Dendritic cell treated with granulocyte-macrophage colony-stimulating factor and Interleukin-4, amounts not matched to agents 40 ng/mL and 50 ng/mL, for 4 days (primary cell): ENCODE measurements around the gene CNTN5.

Experiments
- H3K27ac Mint-ChIP-seq: one replicate; pipeline ENCODE4 v1.8.0; 2022; ENCODE audit warnings: mild to moderate bottlenecking, mixed read lengths
- H3K27me3 Mint-ChIP-seq: one replicate; pipeline ENCODE4 v1.8.0; 2022; ENCODE audit warnings: mild to moderate bottlenecking, mixed read lengths
- H3K36me3 Mint-ChIP-seq: one replicate; pipeline ENCODE4 v1.8.0; 2022; ENCODE audit warnings: low read depth, mixed read lengths
- H3K4me1 Mint-ChIP-seq: one replicate; pipeline ENCODE4 v1.8.0; 2022; ENCODE audit warnings: low read depth, mixed read lengths
- H3K4me3 Mint-ChIP-seq: one replicate; pipeline ENCODE4 v1.8.0; 2022; ENCODE audit warnings: mild to moderate bottlenecking, moderate library complexity, mixed read lengths
- H3K9me3 Mint-ChIP-seq: one replicate; pipeline ENCODE4 v1.8.0; 2022; ENCODE audit warnings: mixed read lengths
- intact Hi-C: fragments of 100-400 bp; cut with micrococcal nuclease; formaldehyde crosslinking; loops from one replicate; pipeline ENCODE4 v1.15.0; 2022

The CNTN5 gene

DNA sequence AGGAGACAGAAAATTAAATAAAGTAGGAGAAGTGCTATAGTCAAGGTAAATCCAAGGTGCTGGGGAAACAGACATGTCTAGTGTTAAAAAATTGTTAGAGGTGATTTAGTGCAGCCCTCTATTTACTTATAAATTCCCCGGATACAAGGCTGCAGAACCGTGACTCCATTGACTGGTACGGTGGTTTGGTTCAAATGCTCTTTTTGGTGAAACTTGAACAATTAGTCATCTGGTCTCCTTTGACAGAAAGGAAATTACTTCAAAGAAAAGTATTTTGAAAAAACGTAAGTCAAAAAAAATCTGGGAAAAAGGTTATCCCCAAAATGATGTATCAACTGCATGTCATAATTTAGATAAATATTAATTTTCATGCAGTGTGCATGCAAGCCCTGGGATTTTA is 399.2 kb downstream of the CNTN5 start:
- no peaks in the 10 kb centered on the region for H3K36me3 Mint-ChIP-seq
- no peak overlapping the region for H3K27ac Mint-ChIP-seq
- H3K4me3 Mint-ChIP-seq = no peak overlapping the region
- H3K4me1 Mint-ChIP-seq = no peaks in the 10 kb centered on the region
- H3K9me3 Mint-ChIP-seq = peaks cover 17% of the 10 kb centered on the region
- no peaks in the 10 kb centered on the region for H3K27me3 Mint-ChIP-seq
- intact Hi-C loops = no loop called here

DNA sequence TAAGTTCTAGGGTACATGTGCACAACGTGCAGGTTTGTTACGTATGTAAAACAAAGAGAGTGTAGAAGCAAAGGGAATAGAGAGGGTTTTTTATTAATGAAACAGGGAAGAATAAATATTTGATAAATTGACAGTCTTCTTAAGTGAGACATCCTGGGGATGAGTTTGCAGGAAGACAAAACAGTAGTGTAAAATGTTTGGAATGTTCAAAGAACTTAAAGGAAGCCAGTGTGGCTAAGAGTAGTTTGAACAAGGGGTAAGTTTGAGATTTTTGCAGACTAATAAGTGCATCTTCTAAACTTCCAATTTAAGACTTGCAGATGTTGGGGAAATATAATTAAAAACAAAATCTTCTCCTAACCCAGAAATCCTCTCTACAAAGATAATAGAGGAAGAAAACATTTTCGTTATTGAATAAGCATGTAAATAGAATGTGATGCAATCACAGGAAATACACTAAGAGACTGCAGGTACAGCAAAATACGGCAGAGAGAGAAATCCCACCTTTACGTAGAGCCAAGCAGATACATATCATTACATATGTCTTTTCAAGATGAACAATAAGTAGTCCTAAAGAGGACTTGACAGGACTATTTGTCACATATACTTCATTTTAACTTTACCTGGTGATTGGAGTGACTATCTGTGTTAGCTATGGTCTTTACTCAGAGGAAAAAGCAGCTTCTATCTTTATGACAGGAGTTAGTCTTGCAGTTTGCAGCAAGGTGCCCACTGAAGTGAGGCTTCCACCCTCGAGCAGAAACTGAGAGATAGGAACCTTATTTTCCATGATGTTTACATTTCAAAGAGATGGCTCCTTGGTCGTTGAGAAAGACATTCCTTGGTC is 402.1 kb downstream of the CNTN5 start:
- no peak overlapping the region for H3K27ac Mint-ChIP-seq
- no peak overlapping the region for H3K4me3 Mint-ChIP-seq
- H3K27me3 Mint-ChIP-seq = no peaks in the 10 kb centered on the region
- H3K36me3 Mint-ChIP-seq = no peaks in the 10 kb centered on the region
- H3K9me3 Mint-ChIP-seq = peaks cover 19% of the 10 kb centered on the region
- intact Hi-C loops = no loop called here
- no peaks in the 10 kb centered on the region for H3K4me1 Mint-ChIP-seq

DNA sequence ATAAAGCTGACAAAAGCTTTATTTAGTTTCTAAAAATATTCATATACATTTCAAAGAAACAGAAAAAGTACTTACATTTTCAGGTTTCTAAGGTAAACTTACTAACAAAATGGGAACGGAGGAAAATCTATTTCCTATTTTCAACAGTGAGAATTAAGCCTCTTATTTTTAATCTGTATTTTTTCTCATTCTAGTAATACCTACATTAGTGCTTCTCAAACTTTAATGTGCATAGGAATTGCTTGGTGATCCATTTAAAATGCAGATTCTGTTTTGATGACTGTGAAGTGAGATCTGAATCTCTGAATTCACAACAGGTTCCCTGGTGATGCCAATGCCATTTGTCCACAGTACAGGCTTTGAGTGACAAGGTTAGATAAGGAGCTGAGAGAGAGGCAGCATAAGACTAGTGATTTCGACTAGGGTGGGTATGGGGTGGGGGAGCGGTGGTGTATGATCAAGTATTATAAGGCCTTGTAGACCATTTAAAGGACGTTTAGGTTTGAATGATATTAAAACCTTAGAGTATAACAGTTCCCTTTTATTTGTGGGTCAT is 402.8 kb downstream of the CNTN5 start:
- Mint-ChIP-seq H3K4me3 (no peak overlapping the region), H3K27ac (no peak overlapping the region), H3K9me3 (peaks cover 19% of the 10 kb centered on the region), H3K4me1 (no peaks in the 10 kb centered on the region), H3K27me3 (no peaks in the 10 kb centered on the region), H3K36me3 (no peaks in the 10 kb centered on the region)
- intact Hi-C loops = no loop called here

DNA sequence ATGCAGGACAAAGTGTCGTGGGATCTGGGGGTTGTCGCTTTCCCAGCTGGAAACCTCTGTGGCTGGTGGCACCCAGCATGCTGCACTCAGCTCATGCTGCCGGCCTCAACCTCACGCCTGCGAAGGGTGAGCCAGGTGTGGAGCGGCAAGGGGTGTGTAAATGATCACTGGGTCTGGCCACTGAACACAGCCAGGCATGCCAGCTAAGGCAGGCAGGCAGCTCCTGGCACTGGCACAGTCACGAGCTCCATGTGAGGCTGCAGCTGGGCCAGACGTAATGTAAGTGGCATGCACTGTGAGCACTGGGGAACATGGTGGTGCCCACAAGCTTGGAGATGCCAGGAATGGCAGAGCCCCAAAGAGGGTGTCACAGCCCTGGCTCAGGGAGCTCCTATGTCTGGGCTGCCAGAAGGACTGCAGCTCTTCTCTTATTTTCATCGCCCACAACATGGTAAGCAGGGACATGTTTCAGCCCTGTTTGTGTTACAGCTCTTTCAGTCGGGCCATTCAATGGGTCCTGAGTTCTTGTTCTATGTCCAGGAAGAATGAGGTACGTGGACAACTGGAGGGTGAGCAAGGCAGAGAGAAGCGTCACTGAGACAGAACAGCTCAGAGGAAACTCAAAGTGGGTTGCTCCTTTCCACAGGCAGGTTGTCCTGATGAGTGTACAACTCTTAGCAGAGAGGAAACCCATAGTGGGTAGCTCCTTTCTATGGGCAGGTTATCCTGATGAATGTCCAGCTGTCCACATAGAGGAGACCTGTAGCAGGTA is 403.8 kb downstream of the CNTN5 start:
- no peaks in the 10 kb centered on the region for H3K27me3 Mint-ChIP-seq
- intact Hi-C loops = no loop called here
- H3K4me3 Mint-ChIP-seq = no peak overlapping the region
- H3K36me3 Mint-ChIP-seq = no peaks in the 10 kb centered on the region
- H3K4me1 Mint-ChIP-seq = no peaks in the 10 kb centered on the region
- H3K27ac Mint-ChIP-seq = no peak overlapping the region
- H3K9me3 Mint-ChIP-seq = peaks cover 19% of the 10 kb centered on the region

DNA sequence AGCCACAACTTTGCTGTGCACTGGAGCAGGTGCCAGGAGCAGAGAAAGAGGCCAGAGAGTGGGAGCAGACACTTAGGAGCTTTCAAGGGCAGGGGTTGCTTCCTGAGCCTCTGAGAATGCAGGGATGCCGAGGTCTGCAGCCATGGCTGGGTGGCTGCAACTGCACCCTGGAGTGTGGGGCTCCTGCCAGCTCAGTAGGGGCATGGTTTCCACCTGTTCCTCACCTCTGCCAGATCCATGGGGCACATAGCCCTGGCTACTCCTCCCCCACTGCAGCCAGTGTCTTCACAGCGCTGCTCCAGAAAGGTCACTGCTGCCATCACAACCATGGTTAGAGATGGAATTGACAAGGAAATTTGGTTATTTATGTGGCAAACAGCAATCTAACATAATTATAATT is 404.8 kb downstream of the CNTN5 start:
- H3K36me3 Mint-ChIP-seq = no peaks in the 10 kb centered on the region
- H3K27ac Mint-ChIP-seq = no peak overlapping the region
- H3K27me3 Mint-ChIP-seq = no peaks in the 10 kb centered on the region
- H3K4me3 Mint-ChIP-seq = no peak overlapping the region
- H3K9me3 Mint-ChIP-seq = peaks cover 19% of the 10 kb centered on the region
- no peaks in the 10 kb centered on the region for H3K4me1 Mint-ChIP-seq
- intact Hi-C loops = no loop called here

DNA sequence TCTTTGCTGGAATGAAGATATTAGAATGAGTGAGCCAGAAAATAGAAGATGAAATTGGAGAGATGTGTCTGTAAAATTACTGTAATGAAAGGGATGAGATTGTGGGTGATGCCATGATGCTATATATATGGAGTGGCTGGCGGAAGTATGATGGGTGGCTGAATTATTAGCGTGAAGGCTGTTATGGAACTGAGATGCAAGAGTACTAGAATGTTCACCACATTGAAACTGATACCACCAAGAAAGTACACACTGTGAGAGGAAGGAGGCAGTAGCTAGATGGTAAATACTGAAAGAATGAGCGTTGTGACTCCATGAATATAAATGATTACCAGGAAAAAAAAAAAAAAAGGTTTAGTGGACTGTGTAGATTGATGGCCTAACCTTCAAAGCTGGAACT is 411.9 kb downstream of the CNTN5 start:
- Mint-ChIP-seq H3K27ac (no peak overlapping the region), H3K4me3 (no peak overlapping the region), H3K27me3 (no peaks in the 10 kb centered on the region), H3K9me3 (peaks cover 6% of the 10 kb centered on the region), H3K4me1 (no peaks in the 10 kb centered on the region), H3K36me3 (no peaks in the 10 kb centered on the region)
- intact Hi-C loops = no loop called here

DNA sequence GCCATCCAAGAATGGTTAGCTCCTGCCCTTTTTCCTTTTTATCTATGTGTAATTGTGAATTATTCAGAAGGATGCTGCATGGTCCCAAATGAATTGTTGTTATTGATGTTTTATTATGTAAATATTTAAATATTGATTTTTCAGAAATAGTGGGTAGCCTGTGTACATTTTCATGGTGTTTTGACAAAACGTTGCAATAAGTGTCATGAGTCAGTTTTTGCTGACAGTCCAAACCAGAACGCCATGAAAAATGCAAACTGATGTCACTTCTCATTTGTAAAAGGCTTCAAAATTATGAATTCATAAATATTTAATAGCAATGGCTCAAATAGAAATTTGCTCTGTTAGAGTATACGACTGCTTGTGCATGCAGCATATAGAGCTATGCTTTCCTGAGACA is 422.5 kb downstream of the CNTN5 start:
- Mint-ChIP-seq H3K4me3 (no peak overlapping the region), H3K9me3 (no peaks in the 10 kb centered on the region), H3K27ac (no peak overlapping the region), H3K4me1 (no peaks in the 10 kb centered on the region), H3K27me3 (no peaks in the 10 kb centered on the region), H3K36me3 (no peaks in the 10 kb centered on the region)
- intact Hi-C loops = no loop called here

DNA sequence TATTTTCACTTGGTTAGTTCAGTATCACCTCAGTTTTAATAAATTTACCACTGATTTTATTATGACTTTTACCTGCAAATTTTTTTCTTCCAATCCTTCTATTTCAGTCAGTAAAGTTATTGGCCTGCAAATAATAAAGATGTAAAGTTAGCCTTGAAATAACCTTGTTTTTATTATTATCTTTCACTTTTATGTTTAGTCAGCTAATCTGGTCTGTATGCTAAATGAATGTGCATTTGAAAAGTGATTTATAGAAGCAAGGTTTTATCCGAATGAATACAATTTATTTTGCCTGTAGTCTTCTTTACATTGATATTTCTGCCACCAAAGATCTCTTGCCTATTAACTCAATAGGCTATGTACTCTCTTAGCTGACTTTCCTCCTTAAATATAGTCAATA is 425.7 kb downstream of the CNTN5 start:
- H3K27ac Mint-ChIP-seq = no peak overlapping the region
- H3K4me1 Mint-ChIP-seq = no peaks in the 10 kb centered on the region
- intact Hi-C loops = no loop called here

DNA sequence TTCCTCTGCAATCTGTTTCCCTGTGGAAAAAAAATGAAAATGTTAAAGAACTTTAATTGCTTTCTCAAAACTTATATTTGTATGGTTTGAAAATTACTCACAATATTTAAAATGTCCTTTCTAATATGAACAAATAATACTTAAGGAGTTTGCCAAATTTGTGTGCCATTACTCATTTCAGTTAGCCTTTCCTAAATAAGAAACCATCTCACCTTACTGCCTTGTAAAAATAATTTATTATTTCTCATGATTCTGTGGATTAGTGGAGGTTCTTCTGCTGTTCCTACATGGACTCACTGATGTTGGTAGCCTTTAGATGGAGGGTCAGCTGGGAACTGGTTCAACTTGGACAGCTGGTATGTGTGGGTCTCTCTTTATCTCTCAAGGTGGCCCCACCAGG is 428.6 kb downstream of the CNTN5 start:
- no peaks in the 10 kb centered on the region for H3K4me1 Mint-ChIP-seq
- no peak overlapping the region for H3K4me3 Mint-ChIP-seq
- no peaks in the 10 kb centered on the region for H3K9me3 Mint-ChIP-seq

More for the DNA sequence above, 425.7 kb downstream of the CNTN5 start:
- no peaks in the 10 kb centered on the region for H3K9me3 Mint-ChIP-seq
- H3K27me3 Mint-ChIP-seq = no peaks in the 10 kb centered on the region
- H3K4me3 Mint-ChIP-seq = no peak overlapping the region
- no peaks in the 10 kb centered on the region for H3K36me3 Mint-ChIP-seq

DNA sequence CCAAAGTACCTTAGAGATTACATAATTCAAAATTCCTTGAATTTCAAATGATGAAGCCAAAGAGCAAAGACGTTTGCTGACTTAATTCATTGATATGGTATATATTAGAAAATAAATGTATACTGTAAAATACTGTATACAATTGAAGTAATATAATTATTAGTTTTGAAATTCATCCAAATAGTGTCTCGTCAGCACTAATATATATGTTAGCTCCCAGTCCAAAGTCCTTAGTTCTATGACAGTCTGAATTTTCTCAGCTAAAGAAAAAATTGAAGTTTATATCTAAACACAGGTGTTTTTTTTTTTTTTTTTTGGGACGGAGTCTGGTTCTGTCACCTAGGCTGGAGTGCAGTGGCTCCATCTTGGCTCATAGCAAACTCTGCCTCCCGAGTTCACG is 431.3 kb downstream of the CNTN5 start:
- Mint-ChIP-seq H3K27ac (no peak overlapping the region), H3K27me3 (no peaks in the 10 kb centered on the region), H3K9me3 (no peaks in the 10 kb centered on the region), H3K4me3 (no peak overlapping the region), H3K4me1 (no peaks in the 10 kb centered on the region), H3K36me3 (no peaks in the 10 kb centered on the region)
- intact Hi-C loops = no loop called here

More for the DNA sequence above, 428.6 kb downstream of the CNTN5 start:
- no peaks in the 10 kb centered on the region for H3K27me3 Mint-ChIP-seq
- intact Hi-C loops = no loop called here
- no peak overlapping the region for H3K27ac Mint-ChIP-seq
- no peaks in the 10 kb centered on the region for H3K36me3 Mint-ChIP-seq

DNA sequence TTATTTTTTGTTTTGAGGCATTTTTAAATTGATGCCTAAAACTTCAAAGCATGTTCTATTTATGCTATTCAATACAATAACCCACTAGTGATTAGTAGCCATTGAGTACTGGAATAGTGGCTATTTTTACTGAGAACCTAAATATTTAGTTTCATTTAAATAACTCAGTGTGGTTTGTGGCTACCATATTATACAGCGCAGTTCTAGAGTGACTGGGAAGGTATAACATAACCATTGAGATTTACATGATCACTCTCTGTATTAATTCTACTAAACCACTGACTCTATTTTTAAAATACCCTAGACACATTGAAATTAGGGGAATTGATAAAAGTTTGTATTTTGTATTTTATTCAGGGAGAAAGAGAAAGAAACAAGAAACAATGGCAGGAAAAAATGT is 441.2 kb downstream of the CNTN5 start:
- Mint-ChIP-seq H3K9me3 (peaks cover 8% of the 10 kb centered on the region), H3K27me3 (no peaks in the 10 kb centered on the region), H3K27ac (no peak overlapping the region), H3K4me3 (no peak overlapping the region), H3K36me3 (no peaks in the 10 kb centered on the region), H3K4me1 (no peaks in the 10 kb centered on the region)
- intact Hi-C loops = no loop called here

DNA sequence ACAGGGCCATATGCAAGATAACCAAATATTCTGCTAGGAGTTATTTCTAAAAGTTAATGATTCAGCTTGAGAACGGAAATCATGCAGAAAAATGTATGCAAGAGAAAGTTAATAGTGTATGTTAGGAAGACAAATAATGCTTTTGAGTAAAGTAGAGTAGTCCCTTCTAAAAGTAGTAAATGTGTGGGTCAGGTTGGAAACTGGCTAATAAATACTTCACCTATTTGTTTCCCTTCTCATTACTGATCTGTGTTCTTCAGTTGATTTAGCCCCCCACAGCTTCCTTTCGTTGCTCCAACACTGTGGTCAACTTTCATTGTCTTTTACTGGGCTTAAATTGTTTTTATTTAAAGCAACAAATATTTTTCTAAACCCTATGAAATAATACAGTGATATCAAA is 444.2 kb downstream of the CNTN5 start:
- Mint-ChIP-seq H3K27ac (no peak overlapping the region), H3K4me1 (no peaks in the 10 kb centered on the region), H3K4me3 (no peak overlapping the region), H3K9me3 (no peaks in the 10 kb centered on the region), H3K36me3 (no peaks in the 10 kb centered on the region), H3K27me3 (no peaks in the 10 kb centered on the region)
- intact Hi-C loops = no loop called here

DNA sequence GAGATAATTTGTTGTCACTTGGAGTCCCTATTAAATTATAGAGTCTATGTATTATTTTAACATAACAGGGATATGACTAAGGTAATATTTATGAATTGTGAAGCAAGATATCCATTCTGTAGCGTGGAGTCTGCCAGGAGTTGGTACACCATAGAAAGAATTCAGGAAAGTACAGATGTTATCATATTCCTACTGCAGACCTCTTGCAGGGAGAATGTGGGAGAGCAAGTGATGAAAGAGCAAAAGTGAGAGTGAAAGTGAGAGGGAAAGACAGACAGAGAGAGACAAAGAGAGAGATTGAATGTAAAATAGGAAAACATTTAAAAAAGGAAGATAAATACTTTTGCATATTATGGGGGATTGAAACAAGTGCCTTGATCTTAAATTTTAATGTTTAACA is 468.8 kb downstream of the CNTN5 start:
- Mint-ChIP-seq H3K27me3 (no peaks in the 10 kb centered on the region), H3K4me3 (no peak overlapping the region), H3K4me1 (no peaks in the 10 kb centered on the region), H3K27ac (no peak overlapping the region), H3K36me3 (no peaks in the 10 kb centered on the region), H3K9me3 (peaks cover 14% of the 10 kb centered on the region)
- intact Hi-C loops = no loop called here

DNA sequence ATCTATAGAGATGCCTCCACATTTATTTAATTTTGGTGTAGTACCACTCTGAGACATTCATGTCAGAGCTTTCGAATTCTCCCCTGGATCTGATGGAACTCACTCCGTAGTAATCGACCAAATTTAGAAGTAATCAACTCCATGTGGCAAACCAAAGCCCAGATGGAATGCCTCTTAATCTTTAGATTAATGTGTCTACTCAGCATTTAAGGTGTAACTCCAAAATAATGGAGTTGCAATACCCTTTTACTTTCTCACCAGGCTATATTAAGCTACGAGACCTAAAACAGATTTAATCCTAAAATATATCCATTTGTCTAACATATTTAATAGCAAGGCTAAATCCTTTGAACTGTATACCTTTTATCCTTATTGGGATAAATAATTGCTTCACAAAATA is 473.3 kb downstream of the CNTN5 start:
- peaks cover 14% of the 10 kb centered on the region for H3K9me3 Mint-ChIP-seq
- H3K4me1 Mint-ChIP-seq = no peaks in the 10 kb centered on the region
- H3K27ac Mint-ChIP-seq = no peak overlapping the region
- no peaks in the 10 kb centered on the region for H3K36me3 Mint-ChIP-seq
- intact Hi-C loops = no loop called here
- no peak overlapping the region for H3K4me3 Mint-ChIP-seq
- H3K27me3 Mint-ChIP-seq = no peaks in the 10 kb centered on the region
